Lower leg skin (tissue), 4 donors: ENCODE results near the gene GPSM1. TPM values are rescaled to one million over a fixed set of nuclear protein-coding genes. Genes with fewer than 3 reads are reported as not detected.
"Not testable (repeated sequence)": the region's sequence is repeated elsewhere in the genome, so short reads cannot be mapped to it uniquely, and the experiment has no call there.

Experiments
- DNase-seq, 2 donors: peaks; one replicate each; pipeline ENCODE4 v3.0.0-alpha.2; 2019; ENCODE audit warnings: low spot score in 2 of 2
- H3K4me3 ChIP-seq: fragments of 200-600 bp; sonication (generic); 2 replicates; pipeline ENCODE4 v1.5.1; 2017; ENCODE audit warnings: mild to moderate bottlenecking, low read depth; ENCODE audit not compliant: poor library complexity, severe bottlenecking
- POLR2A ChIP-seq, 2 donors: fragments of 450-650 bp; IDR thresholded peaks; one replicate each; pipeline ENCODE4 v1.6.1; 2016 to 2017; ENCODE audit warnings: antibody characterized with exemption in 2 of 2, mild to moderate bottlenecking in 1 of 2, moderate library complexity in 1 of 2
- WGBS, 2 donors: methylation state at CpG; one replicate each; pipeline ENCODE4 v1.1.5; 2018; 5-methylcytosine and 5-hydroxymethylcytosine counted together
- intact Hi-C: fragments of 100-400 bp; cut with DNase I; formaldehyde crosslinking; loops from one replicate; pipeline ENCODE4 v1.15.0; 2023; ENCODE audit warnings: low total_unique reads
- total RNA-seq, 4 donors: library from RNA; depleted of rRNA; stranded (reverse); fragments of >200 nt; gene quantifications; one replicate each; pipeline ENCODE4 v1.1.0, GENCODE V29; 2016
- TF ChIP-seq, protein P1 (sequence below), 3 donors: fragments of 450-650 bp; IDR thresholded peaks; one replicate each; pipeline ENCODE4 v1.5.1; 2016; ENCODE audit warnings: antibody characterized with exemption in 3 of 3, mild to moderate bottlenecking in 3 of 3, moderate library complexity in 2 of 3

Gene GPSM1
- total RNA-seq, 4 donors from 2014 or later = 21.0 to 37.1 (median 28.1) TPM

DNA sequence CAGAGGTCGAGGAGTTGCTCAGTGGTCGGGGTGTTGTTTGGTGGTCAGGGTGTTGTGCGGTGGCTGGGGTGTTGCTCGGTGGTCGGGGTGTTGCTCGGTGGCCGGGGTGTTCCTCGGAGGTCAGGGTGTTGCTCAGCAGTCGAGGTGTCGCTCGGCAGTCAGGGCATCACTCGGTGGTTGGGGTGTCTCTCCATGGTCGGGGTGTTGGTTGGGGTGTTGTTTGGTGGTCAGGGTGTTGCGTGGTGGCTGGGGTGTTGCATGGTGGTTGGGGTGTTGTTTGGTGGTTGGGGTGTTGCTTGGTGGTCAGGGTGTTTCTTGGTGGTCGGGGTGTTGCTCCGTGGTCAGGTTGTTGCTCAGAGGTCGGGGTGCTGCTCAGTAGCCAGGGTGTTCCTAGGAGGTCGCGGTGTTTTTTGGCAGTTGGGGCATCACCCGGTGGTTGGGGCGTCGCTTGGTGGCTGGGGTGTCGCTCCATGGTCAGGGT, 11.0 kb upstream of the GPSM1 start:
- no peak for DNase-seq
- H3K4me3 ChIP-seq = no peak overlapping the region
- 91 to 92% methylated on average over 23 of the region's 23 CpGs for whole genome bisulfite sequencing, 2 donors
- TF ChIP-seq, protein P1, sequence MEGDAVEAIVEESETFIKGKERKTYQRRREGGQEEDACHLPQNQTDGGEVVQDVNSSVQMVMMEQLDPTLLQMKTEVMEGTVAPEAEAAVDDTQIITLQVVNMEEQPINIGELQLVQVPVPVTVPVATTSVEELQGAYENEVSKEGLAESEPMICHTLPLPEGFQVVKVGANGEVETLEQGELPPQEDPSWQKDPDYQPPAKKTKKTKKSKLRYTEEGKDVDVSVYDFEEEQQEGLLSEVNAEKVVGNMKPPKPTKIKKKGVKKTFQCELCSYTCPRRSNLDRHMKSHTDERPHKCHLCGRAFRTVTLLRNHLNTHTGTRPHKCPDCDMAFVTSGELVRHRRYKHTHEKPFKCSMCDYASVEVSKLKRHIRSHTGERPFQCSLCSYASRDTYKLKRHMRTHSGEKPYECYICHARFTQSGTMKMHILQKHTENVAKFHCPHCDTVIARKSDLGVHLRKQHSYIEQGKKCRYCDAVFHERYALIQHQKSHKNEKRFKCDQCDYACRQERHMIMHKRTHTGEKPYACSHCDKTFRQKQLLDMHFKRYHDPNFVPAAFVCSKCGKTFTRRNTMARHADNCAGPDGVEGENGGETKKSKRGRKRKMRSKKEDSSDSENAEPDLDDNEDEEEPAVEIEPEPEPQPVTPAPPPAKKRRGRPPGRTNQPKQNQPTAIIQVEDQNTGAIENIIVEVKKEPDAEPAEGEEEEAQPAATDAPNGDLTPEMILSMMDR (IDR thresholded peaks at IDR 0.05) = no peak
- TF ChIP-seq POLR2A (IDR thresholded peaks at IDR 0.05) = no peak
- intact Hi-C loops = no loop called here

DNA sequence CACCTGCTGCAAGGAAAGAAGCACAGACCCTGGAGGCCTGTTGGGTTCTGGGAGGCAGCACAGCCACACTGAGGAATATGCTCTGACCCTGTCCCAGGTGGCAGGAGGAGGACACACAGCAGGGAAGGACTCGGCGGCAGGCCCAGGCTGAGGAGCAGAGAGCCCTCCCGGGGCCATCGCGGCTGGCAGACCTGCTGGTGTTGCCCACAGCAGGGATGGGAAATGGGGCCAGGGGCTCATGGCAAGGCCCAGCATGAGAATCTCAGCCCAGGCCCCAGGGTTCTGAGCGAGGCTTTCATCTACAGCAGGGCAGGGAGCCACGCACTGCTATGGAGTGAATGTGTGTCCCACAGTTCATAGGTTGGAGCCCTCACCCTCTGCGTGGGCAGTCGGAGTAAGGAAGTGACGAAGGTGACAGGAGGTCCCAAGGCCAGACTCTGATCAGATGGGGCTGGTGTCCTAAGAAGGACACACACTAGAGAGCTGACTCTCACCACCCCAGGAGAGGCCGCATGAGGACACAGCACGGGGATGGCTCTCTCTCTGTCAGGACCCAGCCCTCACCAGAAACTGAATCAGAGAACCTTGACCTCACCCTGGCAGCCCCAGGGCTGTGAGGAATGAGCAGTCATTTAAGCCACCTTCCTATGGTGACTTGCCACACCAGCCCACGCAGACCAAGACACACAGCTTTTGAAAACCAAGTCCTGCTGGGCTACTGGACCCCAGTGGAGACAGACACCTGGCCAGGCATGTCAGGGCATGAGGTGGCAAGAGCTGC, 10.3 kb upstream of the GPSM1 start:
- TF ChIP-seq, protein P1 (IDR thresholded peaks at IDR 0.05) = no peak
- TF ChIP-seq POLR2A (IDR thresholded peaks at IDR 0.05) = no peak
- WGBS, 2 donors = 88 to 89% methylated on average over 13 of the region's 13 CpGs
- intact Hi-C loops = no loop called here
- DNase-seq = no peak
- H3K4me3 ChIP-seq = no peak overlapping the region

DNA sequence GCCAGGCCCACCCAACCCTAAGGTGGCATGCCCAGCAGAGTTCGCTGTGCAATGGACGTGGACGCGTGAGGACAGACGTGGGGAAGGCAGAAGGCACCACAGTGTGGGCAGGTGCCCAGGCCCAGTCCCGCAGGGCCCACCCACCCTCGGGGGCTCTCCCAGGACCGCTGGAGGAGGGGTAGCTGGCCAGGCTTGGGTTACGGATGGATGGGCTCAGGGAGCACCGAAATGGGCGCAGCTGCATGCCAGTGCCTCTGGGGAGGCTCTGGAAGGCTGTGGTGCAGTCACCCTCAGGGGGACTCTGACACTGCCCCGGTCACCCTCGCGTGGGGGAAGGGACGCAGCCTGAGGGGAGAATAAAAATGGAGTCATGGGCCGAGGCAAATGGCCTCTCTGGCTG, 9.6 kb upstream of the GPSM1 start:
- no peak for TF ChIP-seq POLR2A (IDR thresholded peaks at IDR 0.05)
- TF ChIP-seq, protein P1 (IDR thresholded peaks at IDR 0.05) = no peak
- WGBS, 2 donors = 80 to 82% methylated on average over 11 to 16 of the region's 16 CpGs
- H3K4me3 ChIP-seq = no peak overlapping the region
- intact Hi-C loops = no loop called here
- DNase-seq = no peak

DNA sequence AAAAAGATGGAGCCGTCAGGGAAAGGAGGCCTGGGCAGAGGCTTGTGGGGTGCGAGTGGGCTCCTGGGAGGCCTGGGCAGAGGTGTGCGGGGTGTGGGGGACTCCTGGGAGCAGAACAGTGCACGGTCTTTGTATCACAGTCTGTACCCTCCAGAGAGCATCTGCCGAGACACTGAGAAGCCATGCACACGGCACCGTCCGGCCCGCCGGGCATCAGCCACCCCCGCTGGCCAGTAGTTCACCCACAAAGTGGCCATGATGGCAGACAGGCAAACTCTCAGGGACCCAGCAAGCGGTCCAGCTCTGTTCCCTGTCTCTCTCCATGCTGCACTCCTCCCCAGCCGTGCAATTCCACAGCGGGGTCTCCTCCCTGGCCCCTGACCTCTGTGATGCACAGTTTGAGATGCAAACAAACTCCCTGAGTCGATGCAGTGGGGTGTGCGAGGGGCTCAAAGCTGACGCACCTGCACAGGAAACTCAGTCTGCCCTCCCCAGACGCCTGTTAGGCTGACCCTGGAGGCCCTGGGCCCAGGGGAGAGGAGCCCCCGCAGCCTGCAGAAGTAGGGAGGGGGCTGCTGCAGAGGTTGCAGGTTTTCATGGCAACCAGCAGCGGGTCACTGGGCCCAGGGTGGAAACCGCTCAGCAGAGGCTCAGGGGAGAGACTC, 9.1 kb upstream of the GPSM1 start:
- H3K4me3 ChIP-seq = no peak overlapping the region
- no peak for TF ChIP-seq POLR2A (IDR thresholded peaks at IDR 0.05)
- TF ChIP-seq, protein P1 (IDR thresholded peaks at IDR 0.05) = no peak
- 81 to 87% methylated on average over 20 to 21 of the region's 21 CpGs for WGBS, 2 donors
- DNase-seq = no peak
- intact Hi-C loops = no loop called here

DNA sequence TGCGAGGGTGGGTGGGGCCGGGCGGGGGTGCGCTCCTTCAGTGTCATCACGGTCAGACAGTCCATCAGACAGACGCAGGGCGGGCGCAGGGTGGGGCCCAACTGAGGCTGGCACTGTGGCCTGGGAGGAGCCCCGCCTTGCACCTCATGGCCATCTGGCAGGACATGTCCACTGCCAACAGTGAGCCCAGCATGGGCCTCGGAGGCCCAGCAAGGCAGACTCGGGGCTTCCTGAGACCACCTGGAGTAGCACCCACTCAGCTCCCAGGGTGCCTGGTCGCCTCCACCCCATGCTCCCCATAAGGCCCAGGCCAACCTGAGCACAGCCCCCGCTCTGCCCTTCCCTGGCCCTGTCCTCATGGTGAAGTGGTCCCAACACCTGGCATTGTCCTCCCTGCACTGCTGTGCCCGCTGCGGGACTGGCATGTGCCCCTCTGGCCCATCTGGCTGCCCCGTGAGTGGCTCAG, 8.5 kb upstream of the GPSM1 start:
- intact Hi-C loops = no loop called here
- H3K4me3 ChIP-seq = no peak overlapping the region
- no peak for DNase-seq
- WGBS, 2 donors = 84 to 100% methylated on average over 5 to 9 of the region's 16 CpGs
- TF ChIP-seq POLR2A (IDR thresholded peaks at IDR 0.05) = no peak
- TF ChIP-seq, protein P1 (IDR thresholded peaks at IDR 0.05) = no peak

DNA sequence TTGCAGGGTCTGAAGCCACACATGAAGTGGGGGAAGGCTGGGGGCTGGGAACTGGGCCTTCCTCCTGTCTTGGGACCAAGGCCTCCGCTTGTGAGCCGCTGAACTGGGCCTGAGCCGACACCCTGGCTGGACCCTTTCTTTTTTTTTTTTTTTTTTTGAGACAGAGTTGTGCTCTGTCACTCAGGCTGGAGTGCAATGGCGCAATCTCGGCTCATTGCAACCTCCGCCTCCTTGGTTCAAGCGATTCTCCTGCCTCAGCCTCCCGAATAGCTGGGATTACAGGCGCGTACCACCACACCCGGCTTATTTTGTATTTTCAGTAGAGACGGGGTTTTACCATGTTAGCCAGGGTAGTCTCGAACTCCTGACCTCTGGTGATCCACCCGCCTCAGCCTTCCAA, 8.1 kb upstream of the GPSM1 start:
- H3K4me3 ChIP-seq, intact Hi-C loops, DNase-seq: not testable (repeated sequence)
- WGBS, 2 donors = 93 to 97% methylated on average over 14 of the region's 14 CpGs

DNA sequence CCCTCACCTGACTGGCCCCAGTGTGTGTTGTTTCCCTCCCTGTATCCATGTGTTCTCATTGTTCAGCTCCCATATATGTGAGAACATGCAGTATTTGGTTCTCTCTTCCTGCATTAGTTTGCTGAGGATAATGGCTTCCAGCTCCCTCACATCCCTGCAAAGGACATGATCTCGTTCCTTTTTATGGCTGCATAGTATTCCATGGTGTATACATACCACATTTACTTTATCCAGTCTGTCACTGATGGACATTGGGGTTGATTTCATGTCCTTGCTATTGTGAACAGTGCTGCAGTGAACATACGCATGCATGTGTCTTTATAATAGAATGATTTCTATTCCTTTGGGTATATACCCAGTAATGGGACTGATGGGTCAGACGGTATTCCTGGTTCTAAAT, 7.4 kb upstream of the GPSM1 start:
- DNase-seq, H3K4me3 ChIP-seq, intact Hi-C loops: not testable (repeated sequence)
- WGBS, 2 donors = 92 to 95% methylated on average over 3 of the region's 3 CpGs

DNA sequence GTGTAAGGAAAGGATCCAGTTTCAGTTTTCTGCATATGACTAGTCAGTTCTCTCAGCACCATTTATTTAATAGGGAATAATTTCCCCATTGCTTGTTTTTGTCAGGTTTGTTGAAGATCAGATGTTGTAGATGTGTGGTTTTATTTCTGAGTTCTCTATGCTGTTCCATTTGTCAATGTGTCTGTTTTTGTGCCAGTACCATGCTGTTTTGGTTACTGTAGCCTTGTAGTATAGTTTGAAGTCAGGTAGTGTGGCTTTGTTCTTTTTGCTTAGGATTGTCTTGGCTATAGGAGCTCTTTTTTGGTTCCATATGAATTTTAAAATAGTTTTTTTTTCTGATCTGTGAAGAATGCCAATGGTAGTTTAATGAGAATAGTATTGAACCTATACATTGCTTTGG, 6.4 kb upstream of the GPSM1 start:
- intact Hi-C loops, H3K4me3 ChIP-seq, DNase-seq: not testable (repeated sequence)
